ENCODE measurements around the gene LBH. TPM values are rescaled to one million over a fixed set of nuclear protein-coding genes. Genes with fewer than 3 reads are reported as not detected.

LBH gene
- total RNA-seq, 1 experiment from 2014 or later: 5.8 TPM

DNA sequence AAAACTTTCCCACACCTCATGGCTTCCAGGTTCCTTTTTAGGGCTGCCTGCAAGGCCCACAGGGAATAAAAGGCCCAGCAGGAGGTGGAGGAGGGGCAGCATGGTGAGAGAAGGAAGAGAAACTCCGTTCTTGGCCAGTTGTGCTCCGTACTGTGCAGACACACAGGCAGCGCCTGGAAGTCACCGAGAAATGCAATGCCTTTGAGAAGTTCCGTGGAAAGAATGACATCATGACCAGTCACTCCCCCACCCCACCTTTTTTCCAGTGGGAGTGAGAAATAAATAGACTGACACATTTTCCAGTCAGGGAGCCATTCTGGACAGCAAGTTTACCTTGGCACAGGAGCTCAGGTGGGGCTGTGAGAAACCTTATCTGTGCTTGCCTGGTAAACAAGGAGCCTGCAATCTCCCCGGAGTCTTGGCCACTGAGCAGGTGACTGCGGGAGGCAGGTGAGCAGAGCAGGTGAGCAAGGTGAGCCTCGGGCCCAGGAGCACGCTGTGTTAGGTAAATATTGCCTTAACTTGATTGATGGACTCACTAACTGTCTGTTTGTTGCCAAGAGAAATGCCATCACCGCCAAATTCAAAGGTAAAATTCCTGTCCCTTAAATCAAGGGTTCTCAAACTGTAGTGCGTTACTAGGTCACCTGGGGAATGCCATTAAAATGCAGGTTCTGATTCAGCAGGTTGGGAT is 13.5 kb upstream of the LBH start:
- Histone ChIP-seq H3K4me1 (ENCODE audit: insufficient read depth, low read length) (peaks cover 29% of the 10 kb centered on the region), H3K79me2 (ENCODE audit: low read length) (no peaks in the 10 kb centered on the region), H3K9me2 (replicated peaks; ENCODE audit: low read length) (no peaks in the 10 kb centered on the region), H3K27me3 (ENCODE audit: low read length) (no peaks in the 10 kb centered on the region), H3K9me3 (ENCODE audit: low read length) (no peaks in the 10 kb centered on the region), H4K20me1 (ENCODE audit: low read length) (0 out of 2 replicates have a peak, but pooled peaks cover 5% of the 10 kb centered on the region), H3K4me3 (ENCODE audit: low read length) (peak overlapping the region; percentile 15; the same call in 1 of the 2 replicates), H3K27ac (ENCODE audit: low read length) (peak overlapping the region; percentile 46), H3K4me2 (ENCODE audit: low read length) (peak overlapping the region; percentile 69), H2AFZ (ENCODE audit: low read length) (peak overlapping the region; percentile 41; the same call in 1 of the 2 replicates), H3K9ac (ENCODE audit: low read length) (no peak overlapping the region; the same call in 1 of the 2 replicates), H3K36me3 (ENCODE audit: low read depth, low read length) (no peaks in the 10 kb centered on the region), H3F3A (ENCODE audit: low read length, unreplicated experiment) (no peaks in the 10 kb centered on the region)
- TF ChIP-seq, protein P1, sequence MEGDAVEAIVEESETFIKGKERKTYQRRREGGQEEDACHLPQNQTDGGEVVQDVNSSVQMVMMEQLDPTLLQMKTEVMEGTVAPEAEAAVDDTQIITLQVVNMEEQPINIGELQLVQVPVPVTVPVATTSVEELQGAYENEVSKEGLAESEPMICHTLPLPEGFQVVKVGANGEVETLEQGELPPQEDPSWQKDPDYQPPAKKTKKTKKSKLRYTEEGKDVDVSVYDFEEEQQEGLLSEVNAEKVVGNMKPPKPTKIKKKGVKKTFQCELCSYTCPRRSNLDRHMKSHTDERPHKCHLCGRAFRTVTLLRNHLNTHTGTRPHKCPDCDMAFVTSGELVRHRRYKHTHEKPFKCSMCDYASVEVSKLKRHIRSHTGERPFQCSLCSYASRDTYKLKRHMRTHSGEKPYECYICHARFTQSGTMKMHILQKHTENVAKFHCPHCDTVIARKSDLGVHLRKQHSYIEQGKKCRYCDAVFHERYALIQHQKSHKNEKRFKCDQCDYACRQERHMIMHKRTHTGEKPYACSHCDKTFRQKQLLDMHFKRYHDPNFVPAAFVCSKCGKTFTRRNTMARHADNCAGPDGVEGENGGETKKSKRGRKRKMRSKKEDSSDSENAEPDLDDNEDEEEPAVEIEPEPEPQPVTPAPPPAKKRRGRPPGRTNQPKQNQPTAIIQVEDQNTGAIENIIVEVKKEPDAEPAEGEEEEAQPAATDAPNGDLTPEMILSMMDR (conservative IDR thresholded peaks at IDR 0.05; ENCODE audit: low read depth, low read length): no peak
- TF ChIP-seq EZH2phosphoT487 (IDR thresholded peaks at IDR 0.05; ENCODE audit: borderline replicate concordance, low read length): 0 out of 2 replicates have a peak, but pooled peaks have one; percentile 50
- ChIA-PET POLR2A (ENCODE audit: unreplicated experiment) (interaction anchor here (0.6 kb wide), 1 partner anchor 71 kb away, joined by 4 read pairs; the partner anchor contains the start of gene YPEL5), CTCF (interaction anchor here (1.3 kb wide), 1 partner anchor 493 kb away, joined by 4 read pairs; no protein-coding TSS in a partner anchor)
- ATAC-seq: peak; percentile 89
- peak; percentile 91 for DNase-seq
- BruUV-seq (replicated peaks): no TSS peak
- intact Hi-C loops (cut with micrococcal nuclease): no loop called here

DNA sequence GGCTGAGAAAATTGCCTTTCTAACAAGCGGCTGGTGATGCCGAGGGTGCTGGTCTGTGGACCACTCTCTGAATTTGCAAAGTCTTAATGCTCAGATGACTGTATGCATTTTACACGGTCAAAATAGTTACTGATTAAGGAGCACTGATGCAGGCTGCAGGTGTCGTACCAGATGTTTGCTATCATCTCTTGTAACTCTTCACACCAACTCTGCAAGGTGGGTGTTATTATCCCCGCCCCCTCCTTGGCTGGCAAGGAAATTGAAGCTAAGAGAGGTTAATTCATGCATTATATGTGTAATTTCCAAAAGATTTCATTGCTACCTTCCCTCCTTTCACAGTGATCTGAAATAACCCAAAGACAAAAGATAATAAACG is 13.0 kb upstream of the LBH start:
- no peaks in the 10 kb centered on the region for H3K27me3 ChIP-seq (ENCODE audit: low read length)
- H3K9me2 ChIP-seq (replicated peaks; ENCODE audit: low read length): no peaks in the 10 kb centered on the region
- H3K36me3 ChIP-seq (ENCODE audit: low read depth, low read length): no peaks in the 10 kb centered on the region
- H3K27ac ChIP-seq (ENCODE audit: low read length): peak overlapping the region; percentile 46
- intact Hi-C loops (cut with micrococcal nuclease): no loop called here
- H3K79me2 ChIP-seq (ENCODE audit: low read length): no peaks in the 10 kb centered on the region
- DNase-seq: no peak
- no peak for ATAC-seq
- H3K4me1 ChIP-seq (ENCODE audit: insufficient read depth, low read length): peaks cover 29% of the 10 kb centered on the region
- no peak overlapping the region for H2AFZ ChIP-seq (ENCODE audit: low read length)
- ChIA-PET POLR2A (ENCODE audit: unreplicated experiment) (interaction anchor here (0.6 to 0.7 kb wide), 2 partner anchors 72 to 773 kb away, joined by 3 to 4 read pairs; partner anchors contain the start of gene YPEL5), CTCF (no interaction called here)
- peak overlapping the region; percentile 15; the same call in 1 of the 2 replicates for H3K4me3 ChIP-seq (ENCODE audit: low read length)
- H3K9ac ChIP-seq (ENCODE audit: low read length): no peak overlapping the region
- no peaks in the 10 kb centered on the region for H3F3A ChIP-seq (ENCODE audit: low read length, unreplicated experiment)
- 0 out of 2 replicates have a peak, but pooled peaks cover 5% of the 10 kb centered on the region for H4K20me1 ChIP-seq (ENCODE audit: low read length)
- H3K9me3 ChIP-seq (ENCODE audit: low read length): no peaks in the 10 kb centered on the region
- TF ChIP-seq, protein P1 (conservative IDR thresholded peaks at IDR 0.05; ENCODE audit: low read depth, low read length): no peak
- TF ChIP-seq EZH2 (IDR thresholded peaks at IDR 0.05; ENCODE audit: low read length, unreplicated experiment): no peak
- no peak for TF ChIP-seq EZH2phosphoT487 (IDR thresholded peaks at IDR 0.05; ENCODE audit: borderline replicate concordance, low read length)
- H3K4me2 ChIP-seq (ENCODE audit: low read length): peak overlapping the region; percentile 69
- BruUV-seq (replicated peaks): no TSS peak

DNA sequence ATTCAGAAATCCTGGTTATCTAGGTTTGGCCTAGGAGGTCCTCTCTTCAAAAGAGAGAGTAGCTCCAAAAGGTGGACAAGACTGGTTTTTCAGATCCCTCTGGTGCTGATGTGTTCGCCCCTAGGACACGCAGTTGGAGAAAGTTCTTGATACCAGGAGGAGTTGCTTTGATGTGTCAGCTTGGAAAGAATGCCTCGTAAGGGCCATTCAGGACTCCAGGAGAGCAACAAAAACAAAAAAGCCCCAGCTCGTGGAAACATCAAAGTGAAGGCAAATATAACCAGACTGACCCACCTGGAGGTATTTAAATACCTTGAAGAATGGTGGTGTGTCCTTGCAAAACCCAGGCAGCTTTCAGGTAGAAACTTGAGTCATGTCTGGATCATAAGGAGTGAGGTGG is 12.5 kb upstream of the LBH start:
- Histone ChIP-seq H2AFZ (ENCODE audit: low read length) (no peak overlapping the region), H3F3A (ENCODE audit: low read length, unreplicated experiment) (no peaks in the 10 kb centered on the region), H3K9me2 (replicated peaks; ENCODE audit: low read length) (no peaks in the 10 kb centered on the region), H3K36me3 (ENCODE audit: low read depth, low read length) (no peaks in the 10 kb centered on the region), H3K4me1 (ENCODE audit: insufficient read depth, low read length) (peaks cover 29% of the 10 kb centered on the region), H3K27ac (ENCODE audit: low read length) (peak overlapping the region; percentile 46), H3K9ac (ENCODE audit: low read length) (no peak overlapping the region), H3K79me2 (ENCODE audit: low read length) (no peaks in the 10 kb centered on the region), H3K27me3 (ENCODE audit: low read length) (no peaks in the 10 kb centered on the region), H3K4me2 (ENCODE audit: low read length) (peak overlapping the region; percentile 69), H4K20me1 (ENCODE audit: low read length) (0 out of 2 replicates have a peak, but pooled peaks cover 5% of the 10 kb centered on the region), H3K9me3 (ENCODE audit: low read length) (no peaks in the 10 kb centered on the region), H3K4me3 (ENCODE audit: low read length) (peak overlapping the region; percentile 15; the same call in 1 of the 2 replicates)
- no peak for ATAC-seq
- no TSS peak for BruUV-seq (replicated peaks)
- CTCF ChIA-PET: no interaction called here
- TF ChIP-seq, protein P1 (conservative IDR thresholded peaks at IDR 0.05; ENCODE audit: low read depth, low read length): no peak
- TF ChIP-seq EZH2 (IDR thresholded peaks at IDR 0.05; ENCODE audit: low read length, unreplicated experiment): no peak
- POLR2A ChIA-PET (ENCODE audit: unreplicated experiment): interaction anchor here (0.7 kb wide), 1 partner anchor 773 kb away, joined by 3 read pairs; no protein-coding TSS in a partner anchor
- DNase-seq: peak; percentile 71
- intact Hi-C loops (cut with micrococcal nuclease): no loop called here
